Right atrium auricular region (tissue), 2 donors: Measurements from ENCODE around the gene IL1RL2. TPM values are rescaled to one million over a fixed set of nuclear protein-coding genes. Genes with fewer than 3 reads are reported as not detected.

Source experiments
- DNase-seq: peaks from one replicate; pipeline ENCODE4 v3.0.0-alpha.2; 2019; ENCODE audit warnings: low spot score
- H3K27ac ChIP-seq, 2 donors: fragments of 200-600 bp; sonication (generic); 1 replicate in 1 of 2; 2 replicates in 1 of 2; pipeline ENCODE4 v1.5.1; 2016 to 2019
- H3K27me3 ChIP-seq, 2 donors: fragments of 200-600 bp; sonication (generic); one replicate each; pipeline versions ENCODE4 v1.5.1 to v1.6.0; 2017 to 2019
- H3K36me3 ChIP-seq: fragments of 200-600 bp; sonication (generic); one replicate; pipeline ENCODE4 v1.5.1; 2016
- H3K4me1 ChIP-seq, 2 donors: fragments of 200-600 bp; sonication (generic); one replicate each; pipeline versions ENCODE4 v1.5.1 to v1.6.0; 2017 to 2019
- H3K4me3 ChIP-seq, 2 donors: fragments of 200-600 bp; sonication (generic); 1 replicate in 1 of 2; 2 replicates in 1 of 2; pipeline ENCODE4 v1.5.1; 2017 to 2019; ENCODE audit warnings: mild to moderate bottlenecking in 1 of 2, moderate library complexity in 1 of 2
- H3K9me3 ChIP-seq, 2 donors: fragments of 200-600 bp; sonication (generic); one replicate each; pipeline ENCODE4 v1.5.1; 2019
- total RNA-seq, 2 donors: library from RNA; depleted of rRNA; stranded (reverse); fragments of >200 nt; gene quantifications; one replicate each; pipeline ENCODE4 v1.1.0, GENCODE V29; 2016
- TF ChIP-seq, protein P1 (sequence below), 2 donors: fragments of 200-600 bp; sonication (generic); IDR thresholded peaks; one replicate each; pipeline ENCODE4 v1.5.1; 2019; ENCODE audit warnings: antibody characterized with exemption in 2 of 2

Gene IL1RL2
- total RNA-seq, 2 donors from 2014 or later: 0.55 TPM; not detected in 1

DNA sequence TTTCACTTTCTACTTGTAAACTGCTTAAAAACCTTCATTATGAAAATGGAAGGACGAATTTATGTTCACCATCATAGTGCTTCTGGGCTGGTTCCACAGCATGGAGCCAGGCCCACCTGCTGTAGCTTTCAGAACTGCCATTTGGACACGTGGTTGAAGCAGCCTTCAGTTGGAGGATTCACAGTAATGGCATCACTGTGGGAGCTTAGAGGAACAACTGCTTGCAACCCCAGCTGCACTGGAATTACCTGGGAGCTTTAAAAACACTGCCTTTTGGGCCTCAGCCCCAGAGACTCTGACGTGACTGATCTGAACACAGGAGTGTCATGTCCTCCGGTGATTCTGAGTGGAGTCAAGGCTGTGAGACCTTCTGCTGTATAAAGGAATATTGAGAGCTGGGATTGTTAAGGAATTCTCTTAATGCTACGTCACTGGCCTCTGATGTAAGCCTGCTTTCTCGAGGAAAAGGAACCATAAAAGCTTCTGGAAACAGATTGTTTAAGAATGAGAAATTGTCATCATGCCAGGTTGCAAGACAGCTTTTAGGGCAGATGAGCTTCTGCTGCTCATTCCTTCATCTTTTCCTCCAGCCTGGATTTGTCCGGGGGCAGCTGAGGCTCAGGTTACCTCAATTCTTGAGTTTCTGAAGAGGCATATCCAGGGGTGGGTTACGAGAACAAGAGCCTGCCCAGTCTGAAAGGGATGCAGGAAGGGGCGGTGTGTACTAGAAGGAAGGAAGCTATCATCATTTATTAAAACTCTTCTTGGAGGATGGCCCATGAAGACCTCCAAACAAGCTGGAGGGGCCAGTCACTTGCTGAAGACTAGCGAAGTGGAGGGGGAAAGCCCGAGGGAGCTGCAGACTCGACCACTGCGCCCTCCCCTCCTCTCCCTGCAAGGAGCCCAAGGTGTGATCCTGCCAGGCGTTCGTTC, 45.5 kb upstream of the IL1RL2 start:
- Histone ChIP-seq H3K4me3 (peak overlapping the region; percentile 70 to 74), H3K4me1 (peaks cover 0 to 27% of the 10 kb centered on the region in 2 donors), H3K27me3 (no peaks in the 10 kb centered on the region), H3K9me3 (peaks cover 0 to 16% of the 10 kb centered on the region in 2 donors), H3K27ac (peak overlapping the region; percentile 85 to 93), H3K36me3 (peaks cover 11% of the 10 kb centered on the region)
- TF ChIP-seq, protein P1, sequence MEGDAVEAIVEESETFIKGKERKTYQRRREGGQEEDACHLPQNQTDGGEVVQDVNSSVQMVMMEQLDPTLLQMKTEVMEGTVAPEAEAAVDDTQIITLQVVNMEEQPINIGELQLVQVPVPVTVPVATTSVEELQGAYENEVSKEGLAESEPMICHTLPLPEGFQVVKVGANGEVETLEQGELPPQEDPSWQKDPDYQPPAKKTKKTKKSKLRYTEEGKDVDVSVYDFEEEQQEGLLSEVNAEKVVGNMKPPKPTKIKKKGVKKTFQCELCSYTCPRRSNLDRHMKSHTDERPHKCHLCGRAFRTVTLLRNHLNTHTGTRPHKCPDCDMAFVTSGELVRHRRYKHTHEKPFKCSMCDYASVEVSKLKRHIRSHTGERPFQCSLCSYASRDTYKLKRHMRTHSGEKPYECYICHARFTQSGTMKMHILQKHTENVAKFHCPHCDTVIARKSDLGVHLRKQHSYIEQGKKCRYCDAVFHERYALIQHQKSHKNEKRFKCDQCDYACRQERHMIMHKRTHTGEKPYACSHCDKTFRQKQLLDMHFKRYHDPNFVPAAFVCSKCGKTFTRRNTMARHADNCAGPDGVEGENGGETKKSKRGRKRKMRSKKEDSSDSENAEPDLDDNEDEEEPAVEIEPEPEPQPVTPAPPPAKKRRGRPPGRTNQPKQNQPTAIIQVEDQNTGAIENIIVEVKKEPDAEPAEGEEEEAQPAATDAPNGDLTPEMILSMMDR (IDR thresholded peaks at IDR 0.05): no peak
- no peak for DNase-seq

DNA sequence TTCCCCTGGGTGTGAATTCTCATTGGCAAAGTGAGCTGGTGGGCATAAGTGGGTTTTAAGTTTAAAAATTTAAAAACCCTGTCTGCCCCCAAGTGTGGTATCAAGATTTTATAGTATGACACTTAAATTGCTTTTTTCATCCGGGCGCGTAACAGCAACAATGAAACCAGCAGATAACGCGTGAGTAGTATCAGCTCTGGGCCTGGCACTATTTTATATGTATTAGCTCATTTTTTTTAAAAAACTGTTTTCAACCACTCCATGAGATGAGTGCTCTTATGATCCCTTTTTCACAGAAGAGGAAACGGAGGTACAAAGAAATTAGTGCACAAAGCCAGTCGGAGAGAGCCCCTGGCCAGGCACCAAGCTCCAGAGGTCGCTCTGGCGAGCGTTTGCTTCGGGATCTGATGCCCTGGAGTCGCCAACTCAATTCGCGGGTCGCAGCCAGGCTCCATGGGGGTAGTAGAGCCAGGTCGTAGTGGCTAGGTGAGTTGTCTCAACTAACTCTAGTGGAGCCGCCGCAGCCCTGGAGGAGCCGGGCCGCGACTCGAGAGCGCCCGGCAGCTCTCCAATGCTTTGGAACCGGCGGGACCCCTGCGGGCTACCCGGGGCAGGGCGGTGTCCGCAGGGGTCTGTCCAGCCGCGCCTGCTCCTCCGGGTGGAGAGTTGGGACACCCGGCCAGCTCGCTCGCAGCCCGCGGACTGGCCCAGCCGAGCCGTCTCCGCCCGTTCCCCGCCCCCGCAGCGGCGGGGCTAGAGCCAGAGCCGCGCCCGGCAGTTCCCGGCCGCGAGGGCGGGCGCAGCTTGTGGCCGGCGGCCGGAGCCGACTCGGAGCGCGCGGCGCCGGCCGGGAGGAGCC, 44.6 kb upstream of the IL1RL2 start, which contains the start of gene IL1R1:
TSS of gene IL1R1 (plus strand) at position 777 of the 859 bp plus-strand sequence. CDS start 14,979 bp downstream, outside the sequence.
- Histone ChIP-seq H3K27me3 (no peaks in the 10 kb centered on the region), H3K36me3 (peaks cover 18% of the 10 kb centered on the region), H3K9me3 (peaks cover 0 to 25% of the 10 kb centered on the region in 2 donors), H3K4me3 (peak within 1 kb of the TSS; percentile 70 to 74), H3K27ac (peak within 1 kb of the TSS; percentile 85 to 93), H3K4me1 (peaks cover 0 to 27% of the 10 kb centered on the region in 2 donors)
- TF ChIP-seq, protein P1 (IDR thresholded peaks at IDR 0.05): no peak
- peak; percentile 81 for DNase-seq

DNA sequence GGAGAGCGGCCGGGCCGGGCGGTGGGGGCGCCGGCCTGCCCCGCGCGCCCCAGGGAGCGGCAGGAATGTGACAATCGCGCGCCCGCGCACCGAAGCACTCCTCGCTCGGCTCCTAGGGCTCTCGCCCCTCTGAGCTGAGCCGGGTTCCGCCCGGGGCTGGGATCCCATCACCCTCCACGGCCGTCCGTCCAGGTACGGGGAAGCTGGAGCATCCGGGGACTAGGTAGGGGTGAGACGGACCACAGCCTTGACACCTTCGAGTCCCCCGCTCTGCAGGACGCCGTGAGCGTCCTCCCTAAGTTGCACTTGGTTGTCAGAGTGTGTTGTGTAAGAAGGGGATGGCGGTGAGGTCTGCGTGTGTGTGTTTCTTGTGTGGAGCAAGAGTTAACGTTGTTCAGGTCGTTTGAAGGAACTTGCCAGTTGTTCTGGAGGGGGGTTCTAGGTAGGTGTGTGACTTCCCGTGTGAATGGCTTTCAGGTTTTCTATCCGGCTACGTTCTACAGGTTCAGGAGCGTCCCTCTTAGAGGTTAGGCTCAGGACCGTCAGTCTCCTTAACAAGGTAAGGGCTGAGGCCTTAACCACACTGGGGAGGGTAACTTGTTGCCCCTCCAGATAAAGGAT, 43.9 kb upstream of the IL1RL2 start:
- peaks cover 0 to 32% of the 10 kb centered on the region in 2 donors for H3K9me3 ChIP-seq
- no peaks in the 10 kb centered on the region for H3K27me3 ChIP-seq
- H3K27ac ChIP-seq: peak overlapping the region; percentile 85 to 93
- H3K36me3 ChIP-seq: peaks cover 18% of the 10 kb centered on the region
- DNase-seq: no peak
- TF ChIP-seq, protein P1 (IDR thresholded peaks at IDR 0.05): no peak
- peak overlapping the region; percentile 70 to 74 for H3K4me3 ChIP-seq
- H3K4me1 ChIP-seq: peaks cover 0 to 28% of the 10 kb centered on the region in 2 donors

DNA sequence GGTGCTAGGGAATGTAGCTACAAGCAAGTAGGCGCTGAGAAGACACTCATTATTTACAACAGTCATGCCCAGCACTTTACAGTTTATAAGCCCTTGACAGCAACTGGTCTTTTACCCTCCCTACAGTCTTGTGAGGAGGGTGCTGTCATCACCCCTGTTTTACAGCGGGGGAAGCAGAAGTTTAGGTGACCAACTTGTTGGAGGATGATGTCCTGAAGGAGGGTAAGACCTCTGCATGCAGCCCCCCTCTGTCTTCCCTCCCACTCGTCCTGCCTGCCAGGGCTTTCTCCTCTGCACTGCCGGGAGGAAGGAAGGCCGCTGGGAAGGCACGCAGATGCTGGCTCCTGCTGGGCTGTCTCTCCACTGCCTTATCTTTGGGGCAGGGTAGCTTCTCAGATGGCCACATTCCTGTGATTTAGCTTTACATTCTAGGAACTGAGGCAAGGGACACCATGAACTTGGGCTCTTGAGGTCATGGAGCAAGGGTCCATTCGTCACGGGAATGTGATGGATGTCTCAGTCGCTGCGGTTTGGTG, 43.3 kb upstream of the IL1RL2 start:
- TF ChIP-seq, protein P1 (IDR thresholded peaks at IDR 0.05): no peak
- Histone ChIP-seq H3K36me3 (peaks cover 18% of the 10 kb centered on the region), H3K4me1 (peaks cover 0 to 34% of the 10 kb centered on the region in 2 donors), H3K9me3 (peaks cover 0 to 36% of the 10 kb centered on the region in 2 donors), H3K27me3 (no peaks in the 10 kb centered on the region), H3K4me3 (peak overlapping the region; percentile 70 to 74), H3K27ac (peak overlapping the region; percentile 85 to 93)
- no peak for DNase-seq

DNA sequence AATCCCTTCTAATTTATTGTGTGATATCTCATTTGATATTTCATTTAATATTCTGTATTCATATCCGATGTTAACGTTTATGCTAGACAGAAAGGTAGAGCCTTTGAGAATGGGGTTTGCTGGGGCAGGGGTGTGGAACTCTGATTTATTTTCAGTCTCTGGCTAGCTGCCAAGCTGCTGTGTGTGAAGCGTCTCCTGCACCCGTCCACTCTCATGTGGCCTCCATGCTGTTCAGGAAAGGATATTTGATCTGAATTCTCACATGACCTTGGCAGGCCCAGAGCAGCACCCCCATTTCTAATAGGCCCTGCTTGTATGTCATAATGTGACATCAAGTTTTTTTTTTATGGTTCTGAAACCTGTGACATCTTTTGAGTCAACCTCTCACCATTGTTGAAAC, 42.7 kb upstream of the IL1RL2 start:
- DNase-seq: no peak
- H3K4me3 ChIP-seq: peak overlapping the region; percentile 70 to 74
- peaks cover 21% of the 10 kb centered on the region for H3K36me3 ChIP-seq
- peaks cover 0 to 34% of the 10 kb centered on the region in 2 donors for H3K4me1 ChIP-seq
- H3K9me3 ChIP-seq: peaks cover 0 to 42% of the 10 kb centered on the region in 2 donors
- H3K27me3 ChIP-seq: no peaks in the 10 kb centered on the region
- TF ChIP-seq, protein P1 (IDR thresholded peaks at IDR 0.05): no peak
- H3K27ac ChIP-seq: peak overlapping the region; percentile 85 to 93
